AG09309 (cell line): ENCODE measurements around the gene ECT2L.
A peak's percentile ranks its signal among the peaks of the same experiment; 100 is the strongest.

Experiments used
- DNase-seq: peaks from one replicate; pipeline ENCODE4 v3.0.0-alpha.2; 2010; ENCODE audit warnings: low read depth
- H3K4me3 ChIP-seq: 2 replicates; pipeline ENCODE4 v1.5.1; 2011; ENCODE audit warnings: mild to moderate bottlenecking, low read depth, low read length, moderate library complexity; ENCODE audit not compliant: control insufficient read depth
- TF ChIP-seq, protein P1 (sequence below): IDR thresholded peaks from 2 replicates; pipeline ENCODE4 v1.5.1; 2011; ENCODE audit warnings: mild to moderate bottlenecking, low read depth, low read length, inconsistent platforms; ENCODE audit not compliant: insufficient read depth, control insufficient read depth; ENCODE audit errors: missing control alignments

ECT2L gene

DNA sequence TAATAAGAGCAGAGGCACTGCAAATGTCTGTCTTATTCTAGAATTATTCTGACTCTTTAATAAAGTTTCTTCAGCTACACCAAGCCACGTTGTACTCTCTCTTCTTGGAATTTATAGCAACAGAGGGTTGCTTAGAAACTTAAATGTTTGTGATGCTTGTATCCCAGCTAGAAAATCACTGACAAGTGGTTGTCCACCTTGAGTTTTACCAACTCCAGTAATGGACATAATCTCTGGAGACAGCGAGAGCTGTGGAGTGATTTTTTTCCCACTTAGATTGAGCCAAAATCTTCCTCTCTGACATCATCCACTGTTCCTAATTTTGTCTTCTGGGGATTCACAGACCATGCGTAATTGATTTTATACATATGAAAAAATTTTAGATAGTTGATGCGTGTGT lies 8.0 kb downstream of the ECT2L start:
- TF ChIP-seq, protein P1, sequence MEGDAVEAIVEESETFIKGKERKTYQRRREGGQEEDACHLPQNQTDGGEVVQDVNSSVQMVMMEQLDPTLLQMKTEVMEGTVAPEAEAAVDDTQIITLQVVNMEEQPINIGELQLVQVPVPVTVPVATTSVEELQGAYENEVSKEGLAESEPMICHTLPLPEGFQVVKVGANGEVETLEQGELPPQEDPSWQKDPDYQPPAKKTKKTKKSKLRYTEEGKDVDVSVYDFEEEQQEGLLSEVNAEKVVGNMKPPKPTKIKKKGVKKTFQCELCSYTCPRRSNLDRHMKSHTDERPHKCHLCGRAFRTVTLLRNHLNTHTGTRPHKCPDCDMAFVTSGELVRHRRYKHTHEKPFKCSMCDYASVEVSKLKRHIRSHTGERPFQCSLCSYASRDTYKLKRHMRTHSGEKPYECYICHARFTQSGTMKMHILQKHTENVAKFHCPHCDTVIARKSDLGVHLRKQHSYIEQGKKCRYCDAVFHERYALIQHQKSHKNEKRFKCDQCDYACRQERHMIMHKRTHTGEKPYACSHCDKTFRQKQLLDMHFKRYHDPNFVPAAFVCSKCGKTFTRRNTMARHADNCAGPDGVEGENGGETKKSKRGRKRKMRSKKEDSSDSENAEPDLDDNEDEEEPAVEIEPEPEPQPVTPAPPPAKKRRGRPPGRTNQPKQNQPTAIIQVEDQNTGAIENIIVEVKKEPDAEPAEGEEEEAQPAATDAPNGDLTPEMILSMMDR: no peak
- DNase-seq: no peak
- no peak overlapping the region for H3K4me3 ChIP-seq

DNA sequence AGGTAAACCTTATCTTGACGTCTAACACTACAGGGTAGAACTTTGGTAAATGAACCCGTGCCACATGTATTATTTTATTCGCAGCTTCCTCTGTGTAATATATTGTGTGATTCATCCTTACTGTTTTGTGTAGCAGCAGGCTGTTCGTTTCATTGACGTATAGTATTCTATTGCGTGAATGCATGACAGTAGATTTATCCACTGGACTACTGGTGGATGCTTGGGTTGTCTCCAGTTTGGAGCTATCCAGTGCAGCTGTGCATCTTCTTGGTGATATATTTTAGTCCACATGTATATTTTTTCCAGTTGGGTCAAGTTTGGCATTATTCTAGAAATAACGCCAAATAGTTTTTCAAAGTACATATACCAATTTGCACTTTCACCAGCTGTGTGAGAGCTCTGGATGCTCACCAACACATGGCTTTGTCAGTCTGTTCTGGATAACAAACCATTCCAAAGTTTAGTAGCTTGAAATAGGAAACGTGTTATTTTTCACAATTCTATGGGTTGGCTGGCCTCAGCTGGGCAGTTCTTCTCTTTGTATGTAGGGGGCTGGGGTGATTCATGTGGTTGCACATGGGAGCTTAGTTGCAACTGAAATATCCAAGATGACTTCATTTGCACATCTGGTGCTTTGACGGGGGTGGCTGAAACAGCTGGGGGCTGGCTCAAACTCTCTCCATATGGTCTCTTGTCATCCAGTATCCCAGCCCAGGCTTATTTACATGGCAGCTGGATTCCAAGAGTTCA lies 9.3 kb downstream of the ECT2L start:
- TF ChIP-seq, protein P1: no peak
- no peak overlapping the region for H3K4me3 ChIP-seq
- peak; percentile 25 for DNase-seq

- TF ChIP-seq, protein P1: no peak
- DNase-seq: no peak
- no peak overlapping the region for H3K4me3 ChIP-seq
These were observed 11.0 kb downstream of the ECT2L start for GRCh38 chr6:138806889-138807288.

GRCh38 chr6:138809677-138810076 lies 13.8 kb downstream of the ECT2L start:
- H3K4me3 ChIP-seq: no peak overlapping the region
- TF ChIP-seq, protein P1: no peak
- no peak for DNase-seq

- no peak for DNase-seq
- H3K4me3 ChIP-seq: no peak overlapping the region
- TF ChIP-seq, protein P1: no peak
These were observed 16.0 kb downstream of the ECT2L start for GRCh38 chr6:138811866-138812265.

DNA sequence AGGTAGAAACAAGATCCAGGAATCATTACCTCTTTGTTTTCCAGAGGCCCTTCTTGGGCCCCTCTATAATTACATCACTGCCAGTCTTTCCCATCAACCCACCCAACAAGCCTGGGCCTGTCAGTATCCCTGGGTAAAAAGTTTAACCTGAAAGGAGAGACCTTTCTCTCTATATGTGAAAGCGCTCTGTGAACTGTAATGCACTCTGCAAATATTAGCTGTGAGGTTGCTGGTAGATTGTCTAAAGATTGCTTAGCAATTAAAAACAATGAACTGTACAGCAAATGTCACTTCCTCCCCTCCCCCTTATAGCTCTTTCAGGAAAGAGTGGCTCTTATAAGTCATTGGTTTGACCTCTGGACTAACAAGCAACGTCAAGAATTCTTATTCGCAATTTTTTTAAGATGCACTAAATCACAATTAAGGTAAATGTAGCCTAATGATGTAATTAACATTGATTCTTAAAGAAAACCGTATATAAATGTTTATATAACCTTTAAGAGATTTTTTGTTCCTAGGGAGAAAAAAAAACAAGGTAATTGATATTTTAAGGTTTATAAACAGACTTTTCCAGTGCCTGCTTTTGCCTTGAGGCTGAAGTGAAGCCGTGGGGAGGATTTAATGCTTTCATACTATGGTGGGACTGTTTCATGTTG lies 18.4 kb downstream of the ECT2L start:
- H3K4me3 ChIP-seq: no peak overlapping the region
- TF ChIP-seq, protein P1: no peak
- DNase-seq: no peak
